Kidney (tissue), 14 donors: ENCODE data around the gene SRPK2. TPM values are rescaled to one million over a fixed set of nuclear protein-coding genes. Genes with fewer than 3 reads are reported as not detected.

Experiments used
- DNase-seq, 5 donors: peaks; one replicate each; pipeline ENCODE4 v3.0.0-alpha.2; 2013 to 2020
- FAIRE-seq: peaks from 2 replicates; lab custom pipeline; 2012; peaks lifted over from hg19 to GRCh38; lab: Jason Lieb, UNC
- H3K27ac ChIP-seq, 2 donors: one replicate each; pipeline ENCODE4 v1.7.0; 2013; ENCODE audit warnings: low read depth in 2 of 2, low read length in 2 of 2, inconsistent platforms in 1 of 2
- H3K27me3 ChIP-seq: one replicate; pipeline ENCODE4 v1.7.1; 2013; ENCODE audit warnings: low read length, inconsistent platforms; ENCODE audit not compliant: control insufficient read depth, insufficient read depth
- H3K36me3 ChIP-seq, 3 donors: one replicate each; pipeline versions ENCODE4 v1.7.0 to v1.7.1; 2013; ENCODE audit warnings: low read length in 3 of 3, control low read depth in 1 of 3, inconsistent platforms in 1 of 3; ENCODE audit not compliant: insufficient read depth in 3 of 3, control insufficient read depth in 2 of 3
- H3K4me1 ChIP-seq, 3 donors: one replicate each; pipeline versions ENCODE4 v1.7.0 to v1.7.1; 2013; ENCODE audit warnings: low read length in 3 of 3, inconsistent platforms in 1 of 3, low read depth in 1 of 3; ENCODE audit not compliant: control insufficient read depth in 2 of 3, insufficient read depth in 2 of 3
- H3K4me3 ChIP-seq, 3 donors: one replicate each; pipeline versions ENCODE4 v1.7.0 to v1.8.1; 2013; ENCODE audit warnings: low read length in 3 of 3, control low read depth in 1 of 3, inconsistent platforms in 1 of 3
- H3K9ac ChIP-seq, 3 donors: one replicate each; pipeline versions ENCODE4 v1.7.0 to v1.7.1; 2013; ENCODE audit warnings: low read length in 3 of 3, control low read depth in 1 of 3, inconsistent platforms in 1 of 3
- H3K9me3 ChIP-seq, 3 donors: one replicate each; pipeline versions ENCODE4 v1.7.0 to v1.7.1; 2013; ENCODE audit warnings: low read length in 3 of 3, control low read depth in 1 of 3, inconsistent platforms in 1 of 3; ENCODE audit not compliant: control insufficient read depth in 2 of 3, insufficient read depth in 1 of 3
- CTCF ChIP-seq: IDR thresholded peaks from 3 replicates; pipeline ENCODE4 v1.5.1; 2012; ENCODE audit warnings: mild to moderate bottlenecking, moderate library complexity, borderline replicate concordance; ENCODE audit not compliant: insufficient read depth; ENCODE audit errors: extremely low read depth
- intact Hi-C: fragments of 100-400 bp; cut with DNase I; formaldehyde crosslinking; loops from one replicate; pipeline ENCODE4 v1.11.1; 2022
- polyA plus RNA-seq: library from polyadenylated mRNA; stranded (reverse); fragments of 350-450 nt; fragmentation: Illumina TruSeq; extraction: RNeasy Lipid Tissue Mini Kit (QIAGEN cat#74804); gene quantifications from one replicate; pipeline ENCODE4 v1.2.3, GENCODE V29; 2014; ENCODE audit warnings: low read depth, low replicate concordance; ENCODE audit not compliant: insufficient read depth
- total RNA-seq: library from RNA; stranded (reverse); fragmentation: NEBNext Ultra II Directional; extraction: Animal tissue kit (Norgen Biotek cat#: 25700); gene quantifications from one replicate; pipeline ENCODE4 v1.2.1, GENCODE V29; 2021
- donor health status: control.
- donor health status: control.
- donor health status: control.
- donor health status: control.
- donor health status: control.
- donor health status: DM: yes; HTN: yes; CAD: no.
- donor health status: Normal renal cell carcinoma (clear cell type).

The SRPK2 gene
- total and polyA plus RNA-seq, 2 donors from 2014 or later, result 9.9 to 43.1 TPM

GRCh38 chr7:105154084-105154483 lies 234.6 kb downstream of the SRPK2 start:
- TF ChIP-seq CTCF, result no peak
- Histone ChIP-seq H3K4me1 (no peaks in the 10 kb centered on the region), H3K9me3 (no peaks in the 10 kb centered on the region), H3K9ac (no peak overlapping the region), H3K36me3 (no peaks in the 10 kb centered on the region), H3K27me3 (no peaks in the 10 kb centered on the region), H3K27ac (no peak overlapping the region), H3K4me3 (no peak overlapping the region)
- DNase-seq (no peak), FAIRE-seq (no peak)
- intact Hi-C loops, result no loop called here

DNA sequence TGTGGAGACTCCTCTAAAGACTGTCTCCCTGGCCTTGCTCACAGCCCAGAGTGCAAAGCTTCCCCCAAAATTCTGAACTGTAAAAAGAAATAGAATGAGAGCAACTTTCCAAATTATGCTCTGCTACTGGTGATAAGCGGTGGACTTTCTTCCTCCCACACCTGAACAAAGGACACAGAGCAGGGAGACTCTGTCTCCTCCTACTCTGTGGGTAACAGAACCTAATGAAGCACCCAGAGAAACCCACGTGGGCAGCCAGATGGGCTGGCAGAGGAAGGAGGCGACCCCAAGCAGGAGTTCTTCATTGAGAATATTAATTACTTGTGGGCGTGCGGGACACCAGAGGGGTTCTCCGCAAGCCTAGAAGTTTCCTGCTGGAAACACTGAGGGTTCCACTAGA lies 235.2 kb downstream of the SRPK2 start:
- Histone ChIP-seq H3K36me3 (no peaks in the 10 kb centered on the region), H3K4me1 (no peaks in the 10 kb centered on the region), H3K9ac (no peak overlapping the region), H3K9me3 (no peaks in the 10 kb centered on the region), H3K27me3 (no peaks in the 10 kb centered on the region), H3K27ac (no peak overlapping the region), H3K4me3 (no peak overlapping the region)
- DNase-seq (no peak), FAIRE-seq (no peak)
- intact Hi-C loops, result no loop called here
- no peak for TF ChIP-seq CTCF

GRCh38 chr7:105151152-105151551 lies 237.6 kb downstream of the SRPK2 start:
- H3K9ac ChIP-seq, result no peak overlapping the region
- no peaks in the 10 kb centered on the region for H3K4me1 ChIP-seq
- DNase-seq (no peak), FAIRE-seq (no peak)
- no peak overlapping the region for H3K27ac ChIP-seq
- intact Hi-C loops, result no loop called here
- H3K27me3 ChIP-seq, result no peaks in the 10 kb centered on the region
- H3K9me3 ChIP-seq, result no peaks in the 10 kb centered on the region
- no peak overlapping the region for H3K4me3 ChIP-seq
- H3K36me3 ChIP-seq, result no peaks in the 10 kb centered on the region
- no peak for TF ChIP-seq CTCF

GRCh38 chr7:105149827-105150226 lies 238.9 kb downstream of the SRPK2 start:
- Histone ChIP-seq H3K27me3 (no peaks in the 10 kb centered on the region), H3K4me1 (no peaks in the 10 kb centered on the region), H3K27ac (no peak overlapping the region), H3K4me3 (no peak overlapping the region), H3K36me3 (no peaks in the 10 kb centered on the region), H3K9me3 (no peaks in the 10 kb centered on the region), H3K9ac (no peak overlapping the region)
- FAIRE-seq (no peak), DNase-seq (no peak)
- intact Hi-C loops, result no loop called here
- TF ChIP-seq CTCF, result no peak
